ENCODE data around the gene RYR2.

Gene RYR2

DNA sequence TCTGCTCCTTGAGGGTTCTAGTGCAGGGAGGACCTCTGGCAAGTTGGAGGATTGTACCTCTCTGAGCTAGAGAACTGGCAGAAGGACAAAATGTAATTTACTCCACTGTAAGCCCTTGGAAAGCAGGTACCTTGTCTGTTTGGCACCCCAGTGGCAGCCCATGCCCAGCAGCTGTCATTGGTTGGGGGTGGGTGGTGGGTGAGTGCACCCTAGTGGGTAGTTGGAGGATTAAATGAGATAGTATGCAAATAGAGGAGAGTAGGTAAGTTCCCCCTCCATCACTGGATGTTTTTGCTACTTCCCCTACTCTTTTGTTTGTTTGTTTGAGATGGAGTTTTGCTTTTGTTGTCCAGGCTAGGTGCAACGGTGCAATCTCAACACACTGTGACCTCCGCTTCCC, 69.8 kb downstream of the RYR2 start:
- Histone ChIP-seq H3K36me3 (replicated peaks; ENCODE audit: low read depth, low read length) (no peaks in the 10 kb centered on the region), H3K4me3 (ENCODE audit: low read length) (no peak overlapping the region), H3K9ac (ENCODE audit: low read length) (no peak overlapping the region), H3K79me2 (ENCODE audit: low read length) (no peaks in the 10 kb centered on the region), H3K4me2 (ENCODE audit: low read length) (no peak overlapping the region), H3K4me1 (ENCODE audit: low read length) (no peaks in the 10 kb centered on the region), H3K27ac (ENCODE audit: low read length) (no peak overlapping the region), H4K20me1 (ENCODE audit: insufficient read depth, low read length) (no peaks in the 10 kb centered on the region), H3K27me3 (ENCODE audit: low read depth, low read length) (peaks cover 15% of the 10 kb centered on the region), H3K9me3 (ENCODE audit: insufficient read depth, low read length) (no peaks in the 10 kb centered on the region), H2AFZ (ENCODE audit: low read depth, low read length) (no peak overlapping the region)
- TF ChIP-seq, protein P1, sequence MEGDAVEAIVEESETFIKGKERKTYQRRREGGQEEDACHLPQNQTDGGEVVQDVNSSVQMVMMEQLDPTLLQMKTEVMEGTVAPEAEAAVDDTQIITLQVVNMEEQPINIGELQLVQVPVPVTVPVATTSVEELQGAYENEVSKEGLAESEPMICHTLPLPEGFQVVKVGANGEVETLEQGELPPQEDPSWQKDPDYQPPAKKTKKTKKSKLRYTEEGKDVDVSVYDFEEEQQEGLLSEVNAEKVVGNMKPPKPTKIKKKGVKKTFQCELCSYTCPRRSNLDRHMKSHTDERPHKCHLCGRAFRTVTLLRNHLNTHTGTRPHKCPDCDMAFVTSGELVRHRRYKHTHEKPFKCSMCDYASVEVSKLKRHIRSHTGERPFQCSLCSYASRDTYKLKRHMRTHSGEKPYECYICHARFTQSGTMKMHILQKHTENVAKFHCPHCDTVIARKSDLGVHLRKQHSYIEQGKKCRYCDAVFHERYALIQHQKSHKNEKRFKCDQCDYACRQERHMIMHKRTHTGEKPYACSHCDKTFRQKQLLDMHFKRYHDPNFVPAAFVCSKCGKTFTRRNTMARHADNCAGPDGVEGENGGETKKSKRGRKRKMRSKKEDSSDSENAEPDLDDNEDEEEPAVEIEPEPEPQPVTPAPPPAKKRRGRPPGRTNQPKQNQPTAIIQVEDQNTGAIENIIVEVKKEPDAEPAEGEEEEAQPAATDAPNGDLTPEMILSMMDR (IDR thresholded peaks at IDR 0.05; ENCODE audit: low read depth, low read length), result no peak
- no peak for TF ChIP-seq EZH2phosphoT487 (IDR thresholded peaks at IDR 0.05; ENCODE audit: low read depth)

DNA sequence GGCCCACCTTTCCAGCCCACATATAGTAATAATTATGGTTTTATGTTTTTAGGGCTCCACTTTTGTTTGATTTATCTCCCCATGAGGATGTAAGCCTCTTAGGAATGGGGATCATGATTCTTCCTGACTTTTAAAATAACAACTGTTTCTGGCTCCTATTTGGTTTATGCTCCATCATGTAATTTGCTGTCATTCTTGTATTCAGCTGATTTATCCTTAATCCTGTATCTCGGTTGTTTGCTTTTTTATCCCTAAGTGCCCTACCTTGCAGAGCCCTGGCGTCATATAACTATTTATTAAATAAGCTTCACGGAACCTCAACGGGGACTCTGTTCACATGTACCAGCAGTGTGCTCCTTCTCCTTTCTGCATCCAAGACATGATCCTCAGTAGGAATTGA, 70.7 kb downstream of the RYR2 start:
- Histone ChIP-seq H2AFZ (ENCODE audit: low read depth, low read length) (no peak overlapping the region), H3K4me2 (ENCODE audit: low read length) (no peak overlapping the region), H3K79me2 (ENCODE audit: low read length) (no peaks in the 10 kb centered on the region), H3K27ac (ENCODE audit: low read length) (no peak overlapping the region), H4K20me1 (ENCODE audit: insufficient read depth, low read length) (no peaks in the 10 kb centered on the region), H3K9me3 (ENCODE audit: insufficient read depth, low read length) (no peaks in the 10 kb centered on the region), H3K9ac (ENCODE audit: low read length) (no peak overlapping the region), H3K4me3 (ENCODE audit: low read length) (no peak overlapping the region), H3K4me1 (ENCODE audit: low read length) (no peaks in the 10 kb centered on the region), H3K27me3 (ENCODE audit: low read depth, low read length) (peaks cover 15% of the 10 kb centered on the region), H3K36me3 (replicated peaks; ENCODE audit: low read depth, low read length) (no peaks in the 10 kb centered on the region)
- TF ChIP-seq, protein P1 (IDR thresholded peaks at IDR 0.05; ENCODE audit: low read depth, low read length), result no peak
- no peak for TF ChIP-seq EZH2phosphoT487 (IDR thresholded peaks at IDR 0.05; ENCODE audit: low read depth)

DNA sequence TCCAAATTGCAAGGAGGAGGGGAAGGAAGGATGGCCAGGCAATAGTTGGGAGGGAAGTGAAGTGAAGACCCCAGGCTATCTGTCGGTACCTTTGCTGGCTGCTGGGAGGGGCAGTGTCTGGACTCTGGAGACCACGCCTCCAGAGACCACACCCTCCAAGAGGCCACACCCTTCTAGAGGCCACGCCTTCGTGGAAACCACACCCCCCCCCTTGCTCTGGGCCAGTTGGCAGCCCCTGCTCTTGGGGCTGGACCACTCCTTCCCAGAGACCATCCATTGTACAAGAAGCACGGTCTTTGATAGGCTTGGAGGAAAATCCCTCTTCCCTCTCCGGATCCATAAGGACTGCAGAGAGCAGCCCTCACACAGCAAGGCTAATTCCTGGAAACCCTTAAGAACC, 73.1 kb downstream of the RYR2 start:
- Histone ChIP-seq H3K9ac (ENCODE audit: low read length) (no peak overlapping the region), H3K27me3 (ENCODE audit: low read depth, low read length) (peaks cover 15% of the 10 kb centered on the region; the same call in 1 of the 2 replicates), H2AFZ (ENCODE audit: low read depth, low read length) (no peak overlapping the region), H3K4me2 (ENCODE audit: low read length) (no peak overlapping the region), H4K20me1 (ENCODE audit: insufficient read depth, low read length) (no peaks in the 10 kb centered on the region), H3K27ac (ENCODE audit: low read length) (no peak overlapping the region), H3K36me3 (replicated peaks; ENCODE audit: low read depth, low read length) (no peaks in the 10 kb centered on the region), H3K4me1 (ENCODE audit: low read length) (no peaks in the 10 kb centered on the region), H3K79me2 (ENCODE audit: low read length) (no peaks in the 10 kb centered on the region), H3K4me3 (ENCODE audit: low read length) (no peak overlapping the region), H3K9me3 (ENCODE audit: insufficient read depth, low read length) (no peaks in the 10 kb centered on the region)
- TF ChIP-seq, protein P1 (IDR thresholded peaks at IDR 0.05; ENCODE audit: low read depth, low read length), result no peak
- TF ChIP-seq EZH2phosphoT487 (IDR thresholded peaks at IDR 0.05; ENCODE audit: low read depth), result no peak

DNA sequence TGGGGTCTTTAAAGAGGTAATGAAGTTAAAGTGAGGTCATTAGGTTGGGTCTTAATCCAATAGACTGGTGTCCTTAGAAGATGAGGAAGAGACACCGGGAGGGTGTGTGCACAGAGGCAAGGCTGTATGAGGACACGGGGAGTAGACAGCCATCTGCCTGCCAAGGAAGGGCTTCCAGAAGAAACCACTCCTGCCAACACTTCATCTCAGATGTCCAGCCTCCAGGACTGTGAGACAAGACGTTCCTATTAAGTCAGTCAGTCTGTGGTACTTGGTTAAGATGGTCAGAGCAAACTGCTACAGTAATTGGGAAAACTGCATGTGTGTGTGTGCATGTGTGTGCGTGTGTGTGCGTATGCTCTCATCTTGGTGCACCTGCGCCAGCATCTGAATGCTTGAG, 77.1 kb downstream of the RYR2 start:
- Histone ChIP-seq H3K9me3 (ENCODE audit: insufficient read depth, low read length) (no peaks in the 10 kb centered on the region), H3K27ac (ENCODE audit: low read length) (no peak overlapping the region), H2AFZ (ENCODE audit: low read depth, low read length) (no peak overlapping the region), H3K4me3 (ENCODE audit: low read length) (no peak overlapping the region), H3K36me3 (replicated peaks; ENCODE audit: low read depth, low read length) (no peaks in the 10 kb centered on the region), H3K4me1 (ENCODE audit: low read length) (no peaks in the 10 kb centered on the region), H3K79me2 (ENCODE audit: low read length) (no peaks in the 10 kb centered on the region), H3K9ac (ENCODE audit: low read length) (no peak overlapping the region), H3K4me2 (ENCODE audit: low read length) (no peak overlapping the region), H4K20me1 (ENCODE audit: insufficient read depth, low read length) (no peaks in the 10 kb centered on the region), H3K27me3 (ENCODE audit: low read depth, low read length) (peaks cover 17% of the 10 kb centered on the region)
- TF ChIP-seq, protein P1 (IDR thresholded peaks at IDR 0.05; ENCODE audit: low read depth, low read length), result no peak
- TF ChIP-seq EZH2phosphoT487 (IDR thresholded peaks at IDR 0.05; ENCODE audit: low read depth), result no peak

Data from OCI-LY3 (cell line).